ENCODE measurements around the gene ANKRD39. TPM values are rescaled to one million over a fixed set of nuclear protein-coding genes. Genes with fewer than 3 reads are reported as not detected.

Gene ANKRD39
- total and polyA plus RNA-seq, 9 of the 15 experiments (the other 6 are each of a cell fraction or from before 2014, with no cell fraction given), result 8.2 to 33.1 (median 23.8) TPM

DNA sequence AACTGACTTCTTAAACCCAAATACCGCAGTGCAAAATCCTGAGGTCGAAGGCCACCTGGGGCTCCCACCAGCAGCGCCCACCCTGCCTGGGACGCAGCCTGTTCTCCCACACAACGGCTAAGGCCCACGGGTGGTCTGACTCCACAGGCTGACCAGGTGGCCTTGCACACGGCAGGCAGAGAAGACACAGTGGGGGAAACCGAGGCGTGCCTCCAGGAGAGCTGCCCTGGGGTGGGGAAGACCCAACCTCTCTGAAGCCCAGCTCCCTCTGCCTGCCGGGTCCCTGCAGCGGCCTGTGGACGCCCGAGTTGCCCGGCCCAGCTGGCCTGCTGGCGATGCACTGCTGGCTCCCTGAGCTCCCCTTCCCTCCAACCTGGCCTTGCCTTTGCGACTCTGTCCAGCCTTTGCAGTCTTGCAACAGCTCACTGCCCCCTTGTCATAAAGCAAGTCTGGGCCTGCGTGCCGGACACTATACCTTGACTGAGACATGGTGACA lies 21.8 kb upstream of the ANKRD39 start (continued):
- no peak for TF ChIP-seq ZKSCAN1 (IDR thresholded peaks at IDR 0.05; ENCODE audit: low read depth, low read length)
- no peak for TF ChIP-seq CUX1 (CRISPR knock-in tag; IDR thresholded peaks at IDR 0.05)

GRCh38 chr2:96878796-96879544 lies 21.2 kb upstream of the ANKRD39 start:
- H3K4me3 ChIP-seq, result no peak overlapping the region
- ChIA-PET POLR2A (interaction anchor here (0.5 to 11.3 kb wide), 6 partner anchors 8 to 233 kb away, joined by 3 to 112 read pairs (median 4); no protein-coding TSS in a partner anchor), CTCF (ENCODE audit: low intra/inter-chr PET ratio) (no interaction called here)
- H3K9me3 ChIP-seq (replicated peaks; ENCODE audit: control insufficient read depth, insufficient read depth, low read depth, low read length), result no peaks in the 10 kb centered on the region
- no peak overlapping the region; the same call in 2 of the 3 replicates for H3K27ac ChIP-seq (ENCODE audit: extremely low read depth, low read depth, low read length)
- TF ChIP-seq PML (IDR thresholded peaks at IDR 0.05; ENCODE audit: low read length) (no peak), KDM5B (IDR thresholded peaks at IDR 0.05; ENCODE audit: insufficient replicate concordance, low read depth, low read length) (peak; percentile 8), TRIM24 (IDR thresholded peaks at IDR 0.05) (no peak), FIP1L1 (IDR thresholded peaks at IDR 0.05; ENCODE audit: low read depth, low read length, poor library complexity, severe bottlenecking) (peak; percentile 23), POLR2G (IDR thresholded peaks at IDR 0.05; ENCODE audit: low read depth, low read length) (peak; percentile 60), PHB (CRISPR knock-in tag; IDR thresholded peaks at IDR 0.05) (no peak), CHAMP1 (IDR thresholded peaks at IDR 0.05) (no peak), CAMTA2 (CRISPR knock-in tag; conservative IDR thresholded peaks at IDR 0.05) (0 out of 2 replicates have a peak, but pooled peaks have one; percentile 9), HDAC6 (IDR thresholded peaks at IDR 0.05; ENCODE audit: low read depth, low read length) (no peak), NCOA4 (IDR thresholded peaks at IDR 0.05; ENCODE audit: partially characterized antibody) (no peak)
- no peaks in the 10 kb centered on the region; a peak in 1 of 5 replicates for H3K27me3 ChIP-seq (ENCODE audit: control insufficient read depth in 2 of 2, insufficient read depth in 2 of 2, low read length in 2 of 2)
- no TSS peak for BruUV-seq (replicated peaks)
- H3K9ac ChIP-seq (ENCODE audit: insufficient read depth in 1 of 2, low read depth in 2 of 2, low read length in 2 of 2), result peak overlapping the region in 1 of 2 experiments; percentile 49; a peak in 1 of 4 replicates
- ATAC-seq (no peak), FAIRE-seq (no peak), DNase-seq (ENCODE audit: extremely low read depth in 1 of 4, low spot score in 3 of 4) (no peak)
- in situ Hi-C loops (cut with MboI), result no loop called here
- WGBS (ENCODE audit: insufficient coverage, low coverage, missing lambda C conversion rate), result 81% methylated on average over 15 of the region's 22 CpGs
- H3K36me3 ChIP-seq (ENCODE audit: control insufficient read depth, insufficient read depth, low read length), result peaks cover 34% of the 10 kb centered on the region; the same call in 2 of the 3 replicates
- intact Hi-C loops (cut with micrococcal nuclease), result no loop called here
- no peak overlapping the region for H3K4me2 ChIP-seq (ENCODE audit: insufficient read depth, low read length)
- H3K9me1 ChIP-seq (ENCODE audit: control insufficient read depth, insufficient read depth, low read length), result peaks cover 4% of the 10 kb centered on the region
- H2AFZ ChIP-seq (ENCODE audit: low read depth, low read length), result no peak overlapping the region
- peaks cover 32 to 94% of the 10 kb centered on the region in 2 experiments for H3K4me1 ChIP-seq (replicated peaks in 1 of 2; ENCODE audit: control insufficient read depth in 2 of 2, insufficient read depth in 2 of 2, low read length in 2 of 2)
- H3K79me2 ChIP-seq (ENCODE audit: control insufficient read depth, insufficient read depth, low read length), result peaks cover 4% of the 10 kb centered on the region; the same call in 2 of the 3 replicates
- no peaks in the 10 kb centered on the region for H4K20me1 ChIP-seq (replicated peaks; ENCODE audit: control insufficient read depth, insufficient read depth, low read length)

Measured in K562 (cell line).